ENCODE data around the gene CTSZ. TPM values are rescaled to one million over a fixed set of nuclear protein-coding genes. Genes with fewer than 3 reads are reported as not detected.

CTSZ gene
- total RNA-seq, 2 donors from 2014 or later = 55.9 to 76.6 TPM

- no peaks in the 10 kb centered on the region for H3K4me1 ChIP-seq (ENCODE audit: control insufficient read depth, insufficient read depth, low read length)
- Mint-ChIP-seq H3K9me3 (no peaks in the 10 kb centered on the region), H3K4me1 (no peaks in the 10 kb centered on the region), H3K27ac (no peak overlapping the region), H3K36me3 (ENCODE audit: low read depth) (no peaks in the 10 kb centered on the region), H3K27me3 (ENCODE audit: insufficient read depth) (peaks cover 2% of the 10 kb centered on the region), H3K4me3 (no peak overlapping the region)
- DNase-seq = no peak
- WGBS, 2 experiments (ENCODE audit: insufficient coverage in 1 of 2, insufficient read length in 1 of 2) = 91 to 100% methylated on average over 5 to 6 of the region's 6 CpGs
- no peaks in the 10 kb centered on the region for H3K36me3 ChIP-seq (ENCODE audit: control insufficient read depth, insufficient read depth, low read length)
- no peak for TF ChIP-seq CTCF (conservative IDR thresholded peaks at IDR 0.05)
- no peak overlapping the region for H3K27ac ChIP-seq (ENCODE audit: low read depth, low read length)
- no peak overlapping the region for H3K9ac ChIP-seq (ENCODE audit: extremely low read depth, low read length, poor library complexity, severe bottlenecking)
- H3K4me3 ChIP-seq (ENCODE audit: low read length) = no peak overlapping the region
- H3K27me3 ChIP-seq (ENCODE audit: control insufficient read depth, insufficient read depth, low read length, poor library complexity, severe bottlenecking) = no peaks in the 10 kb centered on the region
- no peaks in the 10 kb centered on the region for H3K9me3 ChIP-seq (ENCODE audit: control insufficient read depth, low read length)
Observed at GRCh38 chr20:58959652-58960051, 47.4 kb downstream of the CTSZ start.

- Mint-ChIP-seq H3K4me1 (no peaks in the 10 kb centered on the region), H3K27ac (no peak overlapping the region), H3K36me3 (ENCODE audit: low read depth) (no peaks in the 10 kb centered on the region), H3K27me3 (ENCODE audit: insufficient read depth) (peaks cover 1% of the 10 kb centered on the region), H3K9me3 (no peaks in the 10 kb centered on the region), H3K4me3 (no peak overlapping the region)
- Histone ChIP-seq H3K4me1 (ENCODE audit: control insufficient read depth, insufficient read depth, low read length) (no peaks in the 10 kb centered on the region), H3K27ac (ENCODE audit: low read depth, low read length) (no peak overlapping the region), H3K36me3 (ENCODE audit: control insufficient read depth, insufficient read depth, low read length) (no peaks in the 10 kb centered on the region), H3K9me3 (ENCODE audit: control insufficient read depth, low read length) (no peaks in the 10 kb centered on the region), H3K9ac (ENCODE audit: extremely low read depth, low read length, poor library complexity, severe bottlenecking) (no peak overlapping the region), H3K27me3 (ENCODE audit: control insufficient read depth, insufficient read depth, low read length, poor library complexity, severe bottlenecking) (no peaks in the 10 kb centered on the region), H3K4me3 (ENCODE audit: low read length) (no peak overlapping the region)
- no peak for DNase-seq
- 88 to 95% methylated on average over 8 of the region's 8 CpGs for WGBS, 2 experiments (ENCODE audit: insufficient coverage in 1 of 2, insufficient read length in 1 of 2)
- no peak for TF ChIP-seq CTCF (conservative IDR thresholded peaks at IDR 0.05)
Observed at GRCh38 chr20:58956078-58956477, 51.0 kb downstream of the CTSZ start.

- no peaks in the 10 kb centered on the region for H3K9me3 Mint-ChIP-seq
- peaks cover 1% of the 10 kb centered on the region for H3K27me3 Mint-ChIP-seq (ENCODE audit: insufficient read depth)
- no peak overlapping the region for H3K4me3 Mint-ChIP-seq
- no peaks in the 10 kb centered on the region for H3K36me3 Mint-ChIP-seq (ENCODE audit: low read depth)
- no peaks in the 10 kb centered on the region for H3K4me1 Mint-ChIP-seq
- H3K27ac ChIP-seq (ENCODE audit: low read depth, low read length) = no peak overlapping the region
- no peaks in the 10 kb centered on the region for H3K36me3 ChIP-seq (ENCODE audit: control insufficient read depth, insufficient read depth, low read length)
- H3K27ac Mint-ChIP-seq = no peak overlapping the region
- H3K9ac ChIP-seq (ENCODE audit: extremely low read depth, low read length, poor library complexity, severe bottlenecking) = no peak overlapping the region
- no peak for TF ChIP-seq CTCF (conservative IDR thresholded peaks at IDR 0.05)
- H3K9me3 ChIP-seq (ENCODE audit: control insufficient read depth, low read length) = no peaks in the 10 kb centered on the region
- DNase-seq = no peak
- no peak overlapping the region for H3K4me3 ChIP-seq (ENCODE audit: low read length)
- no peaks in the 10 kb centered on the region for H3K27me3 ChIP-seq (ENCODE audit: control insufficient read depth, insufficient read depth, low read length, poor library complexity, severe bottlenecking)
- no peaks in the 10 kb centered on the region for H3K4me1 ChIP-seq (ENCODE audit: control insufficient read depth, insufficient read depth, low read length)
Observed at GRCh38 chr20:58953050-58953449, 54.0 kb downstream of the CTSZ start.

All from endodermal cell (in vitro differentiated cells).